Neural cell (in vitro differentiated cells): ENCODE results near the gene RBM6.

Source experiments
- CTCF ChIP-seq: fragments of 450-650 bp; IDR thresholded peaks from 2 replicates; pipeline ENCODE4 v1.5.1; 2014; ENCODE audit warnings: antibody characterized with exemption, mild to moderate bottlenecking, moderate library complexity; ENCODE audit not compliant: poor library complexity, severe bottlenecking
- EP300 ChIP-seq: fragments of 450-650 bp; conservative IDR thresholded peaks from 2 replicates; pipeline ENCODE4 v1.6.1; 2014; ENCODE audit warnings: antibody characterized with exemption, mild to moderate bottlenecking, moderate library complexity; ENCODE audit not compliant: poor library complexity, severe bottlenecking
- EZH2 ChIP-seq: fragments of 200-600, 300-800 bp; shearing (Covaris generic), sonication (generic); IDR thresholded peaks from 2 replicates; pipeline ENCODE4 v1.6.1; 2014; ENCODE audit warnings: antibody characterized with exemption, low read length, borderline replicate concordance, mild to moderate bottlenecking; ENCODE audit not compliant: insufficient read depth, poor library complexity, severe bottlenecking
- POLR2AphosphoS5 ChIP-seq: IDR thresholded peaks from 2 replicates; pipeline ENCODE4 v1.6.1; 2012
- RAD21 ChIP-seq: fragments of 450-650 bp; conservative IDR thresholded peaks from 2 replicates; pipeline ENCODE4 v1.6.1; 2014; ENCODE audit warnings: antibody characterized with exemption, mild to moderate bottlenecking, moderate library complexity
- REST ChIP-seq: IDR thresholded peaks from 2 replicates; pipeline ENCODE4 v1.6.1; 2012; ENCODE audit warnings: borderline replicate concordance

- TF ChIP-seq CTCF: peak; percentile 58
- peak; percentile 48 for TF ChIP-seq RAD21
- peak; percentile 55 for TF ChIP-seq POLR2AphosphoS5
- no peak for TF ChIP-seq EP300
- no peak for TF ChIP-seq EZH2
- TF ChIP-seq REST: peak; percentile 61
These were observed 10.4 kb upstream of the RBM6 start, which contains the start of gene MON1A for GRCh38 chr3:49929291-49930167.
